ENCODE data around the gene RBM17. TPM values are rescaled to one million over a fixed set of nuclear protein-coding genes. Genes with fewer than 3 reads are reported as not detected.

RBM17 gene
- total and polyA plus RNA-seq, 4 donors, result 16.5 to 44.8 (median 34.1) TPM

GRCh38 chr10:6080417-6080973, 8.3 kb upstream of the RBM17 start:
- H3K9ac ChIP-seq (ENCODE audit: low read depth in 1 of 2, low read length in 2 of 2), result no peak overlapping the region
- H3K36me3 ChIP-seq (ENCODE audit: control insufficient read depth in 4 of 4, insufficient read depth in 3 of 4, low read depth in 1 of 4, low read length in 3 of 4), result no peaks in the 10 kb centered on the region
- DNase-seq (ENCODE audit: low spot score), result no peak
- H3K27me3 ChIP-seq (ENCODE audit: control insufficient read depth in 4 of 4, insufficient read depth in 4 of 4, low read length in 3 of 4), result no peaks in the 10 kb centered on the region
- no peaks in the 10 kb centered on the region for H3K4me1 ChIP-seq (ENCODE audit: control insufficient read depth in 4 of 4, insufficient read depth in 4 of 4, low read length in 3 of 4)
- H3K4me3 ChIP-seq (ENCODE audit: low read depth in 1 of 3, low read length in 3 of 3), result no peak overlapping the region
- TF ChIP-seq EGR1 (IDR thresholded peaks at IDR 0.05; ENCODE audit: low read depth in 2 of 2), result no peak
- no peak for TF ChIP-seq RAD21 (IDR thresholded peaks at IDR 0.05)
- TF ChIP-seq HNF4G (IDR thresholded peaks at IDR 0.05), result no peak
- TF ChIP-seq YY1 (IDR thresholded peaks at IDR 0.05), result no peak
- no peak for TF ChIP-seq ZBTB33 (IDR thresholded peaks at IDR 0.05)
- TF ChIP-seq CTCF (IDR thresholded peaks at IDR 0.05; ENCODE audit: low read depth, low read length, missing input control), result no peak
- TF ChIP-seq GABPA (IDR thresholded peaks at IDR 0.05 in 1 of 2, conservative IDR thresholded peaks at IDR 0.05 in 1 of 2), result no peak
- TF ChIP-seq HNF4A (conservative IDR thresholded peaks at IDR 0.05), result no peak
- TF ChIP-seq JUND (IDR thresholded peaks at IDR 0.05), result no peak
- TF ChIP-seq SP1 (IDR thresholded peaks at IDR 0.05), result no peak
- TF ChIP-seq ATF3 (IDR thresholded peaks at IDR 0.05), result no peak
- no peak for TF ChIP-seq RXRA (IDR thresholded peaks at IDR 0.05)
- TF ChIP-seq FOXA2 (IDR thresholded peaks at IDR 0.05), result no peak
- TF ChIP-seq NR2F2 (IDR thresholded peaks at IDR 0.05), result no peak
- no peak for TF ChIP-seq MAX (IDR thresholded peaks at IDR 0.05)
- no peaks in the 10 kb centered on the region for H3K9me3 ChIP-seq (ENCODE audit: control insufficient read depth in 4 of 4, low read length in 3 of 4)
- no peak overlapping the region for H3K27ac ChIP-seq (ENCODE audit: low read depth in 1 of 2, low read length in 2 of 2)
- 70% methylated on average over 4 of the region's 4 CpGs for WGBS

GRCh38 chr10:6082496-6083395, 6.1 kb upstream of the RBM17 start:
- no peak overlapping the region for H3K9ac ChIP-seq (ENCODE audit: low read depth in 1 of 2, low read length in 2 of 2)
- no peaks in the 10 kb centered on the region for H3K36me3 ChIP-seq (ENCODE audit: control insufficient read depth in 4 of 4, insufficient read depth in 3 of 4, low read depth in 1 of 4, low read length in 3 of 4)
- no peaks in the 10 kb centered on the region for H3K9me3 ChIP-seq (ENCODE audit: control insufficient read depth in 4 of 4, low read length in 3 of 4)
- no peak overlapping the region for H3K4me3 ChIP-seq (ENCODE audit: low read depth in 1 of 3, low read length in 3 of 3)
- DNase-seq (ENCODE audit: low spot score), result no peak
- H3K27ac ChIP-seq (ENCODE audit: low read depth in 1 of 2, low read length in 2 of 2), result no peak overlapping the region
- WGBS, result 82% methylated on average over 9 of the region's 9 CpGs
- peaks cover 0 to 7% (median 2%) of the 10 kb centered on the region in 4 donors for H3K4me1 ChIP-seq (ENCODE audit: control insufficient read depth in 4 of 4, insufficient read depth in 4 of 4, low read length in 3 of 4)
- no peaks in the 10 kb centered on the region for H3K27me3 ChIP-seq (ENCODE audit: control insufficient read depth in 4 of 4, insufficient read depth in 4 of 4, low read length in 3 of 4)
- no peak for TF ChIP-seq JUND (IDR thresholded peaks at IDR 0.05)
- TF ChIP-seq ZBTB33 (IDR thresholded peaks at IDR 0.05), result no peak
- no peak for TF ChIP-seq EGR1 (IDR thresholded peaks at IDR 0.05; ENCODE audit: low read depth in 2 of 2)
- no peak for TF ChIP-seq FOXA2 (IDR thresholded peaks at IDR 0.05)
- no peak for TF ChIP-seq REST (IDR thresholded peaks at IDR 0.05)
- TF ChIP-seq GABPA (IDR thresholded peaks at IDR 0.05 in 1 of 2, conservative IDR thresholded peaks at IDR 0.05 in 1 of 2), result no peak
- no peak for TF ChIP-seq ATF3 (IDR thresholded peaks at IDR 0.05)
- TF ChIP-seq RAD21 (IDR thresholded peaks at IDR 0.05), result no peak
- TF ChIP-seq FOXA1 (IDR thresholded peaks at IDR 0.05), result no peak
